22Rv1 (cell line): ENCODE results near the gene RASGRF1.

ENCODE experiments used
- H3K27ac ChIP-seq: fragments of 450-650 bp; 2 replicates; pipeline ENCODE4 v1.5.1; 2017
- ZFX ChIP-seq: fragments of 450-650 bp; IDR thresholded peaks from 2 replicates; pipeline ENCODE4 v1.6.1; 2017; ENCODE audit warnings: antibody characterized with exemption, borderline replicate concordance
- TF ChIP-seq, protein P1 (sequence below): fragments of 450-650 bp; IDR thresholded peaks from 2 replicates; pipeline ENCODE4 v1.5.1; 2017; ENCODE audit warnings: mild to moderate bottlenecking

Gene RASGRF1

DNA sequence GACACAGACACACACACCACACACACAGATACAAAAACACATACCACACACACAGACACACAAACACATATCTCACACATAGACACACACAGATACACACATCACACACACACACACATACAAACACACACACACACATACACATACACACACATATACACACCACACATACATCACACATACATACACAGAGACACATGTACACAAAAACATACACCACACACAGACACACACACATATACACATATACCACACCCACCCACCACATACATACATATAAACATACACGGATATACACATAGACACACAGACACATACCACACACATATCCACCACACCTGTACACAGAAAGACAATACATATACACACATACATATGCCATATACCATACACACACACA lies 66.7 kb downstream of the RASGRF1 start:
- no peak overlapping the region for H3K27ac ChIP-seq
- TF ChIP-seq ZFX: no peak
- TF ChIP-seq, protein P1, sequence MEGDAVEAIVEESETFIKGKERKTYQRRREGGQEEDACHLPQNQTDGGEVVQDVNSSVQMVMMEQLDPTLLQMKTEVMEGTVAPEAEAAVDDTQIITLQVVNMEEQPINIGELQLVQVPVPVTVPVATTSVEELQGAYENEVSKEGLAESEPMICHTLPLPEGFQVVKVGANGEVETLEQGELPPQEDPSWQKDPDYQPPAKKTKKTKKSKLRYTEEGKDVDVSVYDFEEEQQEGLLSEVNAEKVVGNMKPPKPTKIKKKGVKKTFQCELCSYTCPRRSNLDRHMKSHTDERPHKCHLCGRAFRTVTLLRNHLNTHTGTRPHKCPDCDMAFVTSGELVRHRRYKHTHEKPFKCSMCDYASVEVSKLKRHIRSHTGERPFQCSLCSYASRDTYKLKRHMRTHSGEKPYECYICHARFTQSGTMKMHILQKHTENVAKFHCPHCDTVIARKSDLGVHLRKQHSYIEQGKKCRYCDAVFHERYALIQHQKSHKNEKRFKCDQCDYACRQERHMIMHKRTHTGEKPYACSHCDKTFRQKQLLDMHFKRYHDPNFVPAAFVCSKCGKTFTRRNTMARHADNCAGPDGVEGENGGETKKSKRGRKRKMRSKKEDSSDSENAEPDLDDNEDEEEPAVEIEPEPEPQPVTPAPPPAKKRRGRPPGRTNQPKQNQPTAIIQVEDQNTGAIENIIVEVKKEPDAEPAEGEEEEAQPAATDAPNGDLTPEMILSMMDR: no peak

- H3K27ac ChIP-seq: no peak overlapping the region
- TF ChIP-seq, protein P1: no peak
- TF ChIP-seq ZFX: no peak
Measured at GRCh38 chr15:79023546-79023890, 67.1 kb downstream of the RASGRF1 start.

- TF ChIP-seq, protein P1: no peak
- TF ChIP-seq ZFX: no peak
- H3K27ac ChIP-seq: no peak overlapping the region
Measured at GRCh38 chr15:79018960-79019359, 71.6 kb downstream of the RASGRF1 start.

DNA sequence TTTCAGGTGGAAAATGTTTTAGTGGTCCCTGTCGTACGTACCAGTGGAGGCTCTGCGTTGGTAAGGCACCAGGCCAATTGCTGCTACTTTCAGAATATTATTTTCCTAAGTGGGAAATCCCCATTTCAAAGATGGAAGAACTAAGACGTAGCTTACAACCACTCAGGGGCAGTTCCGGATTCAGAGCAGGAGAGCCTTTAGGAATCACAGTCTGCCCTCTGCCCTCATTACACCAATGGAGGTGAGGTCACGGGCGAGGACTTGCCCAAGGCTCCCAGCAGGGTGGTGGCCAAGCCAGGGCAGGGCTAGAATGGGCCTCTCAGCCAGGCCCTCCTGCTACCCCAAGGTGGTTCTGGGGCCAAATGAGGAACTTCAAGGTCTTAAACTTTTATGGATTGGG lies 72.6 kb downstream of the RASGRF1 start:
- TF ChIP-seq, protein P1: no peak
- no peak for TF ChIP-seq ZFX
- no peak overlapping the region for H3K27ac ChIP-seq

- H3K27ac ChIP-seq: no peak overlapping the region
- TF ChIP-seq ZFX: no peak
- TF ChIP-seq, protein P1: no peak
Measured at GRCh38 chr15:79016527-79017170, 73.9 kb downstream of the RASGRF1 start.

- no peak for TF ChIP-seq ZFX
- TF ChIP-seq, protein P1: no peak
- H3K27ac ChIP-seq: no peak overlapping the region
Measured at GRCh38 chr15:79015416-79015815, 75.2 kb downstream of the RASGRF1 start.

GRCh38 chr15:79010278-79010677 lies 80.3 kb downstream of the RASGRF1 start:
- no peak overlapping the region for H3K27ac ChIP-seq
- no peak for TF ChIP-seq ZFX
- TF ChIP-seq, protein P1: no peak
